Nephron progenitor cell (in vitro differentiated cells): ENCODE measurements around the gene PPOX.

Experiments used
- DNase-seq: peaks from one replicate; pipeline ENCODE4 v3.0.0; 2021
- H3K27ac Mint-ChIP-seq: 2 replicates; pipeline ENCODE4 v1.8.0; 2021; ENCODE audit warnings: mild to moderate bottlenecking, moderate library complexity, mixed read lengths
- H3K27me3 Mint-ChIP-seq: 2 replicates; pipeline ENCODE4 v1.8.0; 2021; ENCODE audit warnings: mild to moderate bottlenecking, low read depth, mixed read lengths; ENCODE audit not compliant: poor library complexity
- H3K36me3 Mint-ChIP-seq: 2 replicates; pipeline ENCODE4 v1.8.0; 2021; ENCODE audit warnings: low read depth, mixed read lengths
- H3K4me1 Mint-ChIP-seq: 2 replicates; pipeline ENCODE4 v1.8.0; 2021; ENCODE audit warnings: mixed read lengths
- H3K4me3 Mint-ChIP-seq: 2 replicates; pipeline ENCODE4 v1.8.0; 2021; ENCODE audit warnings: mild to moderate bottlenecking, moderate library complexity, mixed read lengths
- H3K9me3 Mint-ChIP-seq: 2 replicates; pipeline ENCODE4 v1.8.0; 2021; ENCODE audit warnings: mild to moderate bottlenecking, moderate library complexity, mixed read lengths
- CTCF ChIP-seq: fragments of 200-600 bp; sonication (generic); IDR thresholded peaks from 2 replicates; pipeline ENCODE4 v1.5.0; 2021; ENCODE audit warnings: antibody characterized with exemption

Gene PPOX

GRCh38 chr1:161168906-161169305 lies 2.7 kb downstream of the PPOX start:
- no peak for DNase-seq
- Mint-ChIP-seq H3K27ac (no peak overlapping the region), H3K27me3 (no peaks in the 10 kb centered on the region), H3K36me3 (peaks cover 43% of the 10 kb centered on the region), H3K4me1 (peaks cover 35% of the 10 kb centered on the region), H3K9me3 (no peaks in the 10 kb centered on the region), H3K4me3 (peak overlapping the region; percentile 89)
- no peak for TF ChIP-seq CTCF

GRCh38 chr1:161171191-161171590 lies 5.0 kb downstream of the PPOX start:
- Mint-ChIP-seq H3K27ac (no peak overlapping the region), H3K36me3 (peaks cover 44% of the 10 kb centered on the region), H3K9me3 (no peaks in the 10 kb centered on the region), H3K4me3 (no peak overlapping the region), H3K27me3 (no peaks in the 10 kb centered on the region), H3K4me1 (peaks cover 28% of the 10 kb centered on the region)
- DNase-seq: no peak
- no peak for TF ChIP-seq CTCF

DNA sequence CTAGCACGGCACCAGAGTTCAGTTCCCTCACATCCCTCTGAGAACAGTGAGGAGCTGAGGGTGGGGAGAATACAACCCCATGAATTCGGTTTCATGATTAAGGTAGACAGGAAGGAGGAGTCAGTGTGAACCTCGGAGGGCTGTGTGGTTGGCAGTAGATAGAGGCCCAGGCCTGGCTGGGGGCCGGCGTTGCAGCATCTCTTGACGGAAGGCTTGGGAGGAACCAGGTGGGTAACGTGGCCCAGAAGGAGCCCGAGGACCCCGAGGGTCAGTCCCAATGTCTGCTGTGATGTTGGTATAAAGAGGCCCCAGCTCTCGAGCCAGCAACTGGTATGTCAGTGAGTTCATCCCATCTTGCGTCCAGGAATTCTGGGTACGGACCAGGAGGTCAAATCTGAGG lies 5.5 kb downstream of the PPOX start:
- TF ChIP-seq CTCF: no peak
- no peak overlapping the region for H3K27ac Mint-ChIP-seq
- H3K4me3 Mint-ChIP-seq: no peak overlapping the region
- peaks cover 44% of the 10 kb centered on the region for H3K36me3 Mint-ChIP-seq
- no peaks in the 10 kb centered on the region for H3K27me3 Mint-ChIP-seq
- no peak for DNase-seq
- no peaks in the 10 kb centered on the region for H3K9me3 Mint-ChIP-seq
- H3K4me1 Mint-ChIP-seq: peaks cover 32% of the 10 kb centered on the region

GRCh38 chr1:161172349-161172748 lies 6.1 kb downstream of the PPOX start:
- H3K27me3 Mint-ChIP-seq: no peaks in the 10 kb centered on the region
- no peak for DNase-seq
- H3K27ac Mint-ChIP-seq: no peak overlapping the region
- H3K36me3 Mint-ChIP-seq: peaks cover 44% of the 10 kb centered on the region
- H3K4me1 Mint-ChIP-seq: peaks cover 32% of the 10 kb centered on the region
- no peaks in the 10 kb centered on the region for H3K9me3 Mint-ChIP-seq
- no peak overlapping the region for H3K4me3 Mint-ChIP-seq
- TF ChIP-seq CTCF: no peak

DNA sequence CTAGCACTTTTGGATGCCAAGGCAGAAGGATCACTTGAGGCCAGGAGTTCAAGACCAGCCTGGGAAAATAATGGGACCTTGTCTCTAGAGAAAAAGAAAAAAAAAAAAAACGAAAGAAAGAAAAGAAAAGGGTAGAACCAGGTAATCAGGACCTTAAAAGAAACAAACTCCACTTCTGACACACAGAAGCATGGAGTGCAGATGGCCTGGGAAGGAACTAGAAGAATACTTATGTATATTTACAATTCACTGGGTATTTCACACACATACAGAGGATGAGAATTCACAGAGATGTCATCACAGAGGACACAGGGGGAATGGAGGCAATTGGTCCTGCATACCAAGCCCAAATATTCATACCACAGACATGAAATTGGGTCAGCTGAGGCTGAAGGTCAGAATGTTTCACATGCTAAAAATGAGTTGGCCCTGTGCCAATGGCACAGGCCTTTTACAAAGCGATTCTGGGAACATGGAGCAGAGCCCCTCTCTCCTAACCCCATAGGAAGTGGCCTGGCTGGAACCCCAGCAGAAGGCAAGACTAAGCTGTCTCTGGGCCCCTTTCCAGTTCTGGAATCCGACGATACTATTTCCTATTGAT lies 6.7 kb downstream of the PPOX start:
- Mint-ChIP-seq H3K4me1 (peaks cover 32% of the 10 kb centered on the region), H3K27me3 (no peaks in the 10 kb centered on the region), H3K4me3 (no peak overlapping the region), H3K9me3 (no peaks in the 10 kb centered on the region), H3K36me3 (peaks cover 44% of the 10 kb centered on the region), H3K27ac (no peak overlapping the region)
- DNase-seq: no peak
- TF ChIP-seq CTCF: no peak

DNA sequence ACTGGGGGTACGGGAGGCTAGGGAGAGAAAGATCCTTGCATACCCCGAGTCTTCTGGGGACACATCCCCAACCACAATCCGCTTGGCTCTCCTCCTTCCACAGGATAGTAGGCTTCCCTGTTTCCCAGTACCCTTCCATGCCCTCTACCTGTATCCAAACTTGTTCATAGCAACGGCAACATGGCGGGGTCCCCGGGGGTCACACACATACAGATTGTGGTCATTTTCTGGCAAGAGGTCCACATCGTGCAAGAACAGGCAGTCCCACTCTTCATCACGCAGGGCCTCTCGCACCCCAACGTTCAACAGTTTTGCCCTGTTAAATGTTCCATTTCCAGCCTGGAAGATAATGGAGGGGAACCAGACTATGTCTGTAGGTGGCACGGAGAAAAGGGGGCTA lies 7.5 kb downstream of the PPOX start:
- peaks cover 31% of the 10 kb centered on the region for H3K4me1 Mint-ChIP-seq
- no peak for TF ChIP-seq CTCF
- H3K27ac Mint-ChIP-seq: no peak overlapping the region
- no peak for DNase-seq
- H3K4me3 Mint-ChIP-seq: no peak overlapping the region
- no peaks in the 10 kb centered on the region for H3K9me3 Mint-ChIP-seq
- peaks cover 44% of the 10 kb centered on the region for H3K36me3 Mint-ChIP-seq
- no peaks in the 10 kb centered on the region for H3K27me3 Mint-ChIP-seq
